CD4-positive, alpha-beta T cell (primary cell): ENCODE data around the gene FITM2. TPM values are rescaled to one million over a fixed set of nuclear protein-coding genes. Genes with fewer than 3 reads are reported as not detected.

Experiments
- ATAC-seq: fragments of 200-7000 bp; cut with Tn5 transposase; one replicate; pipeline ENCODE4 v1.10.0; 2022; ENCODE audit warnings: mild to moderate bottlenecking; ENCODE audit not compliant: poor library complexity
- CTCF ChIA-PET: fragments of 350-600 bp; sonication (Branson Sonifier 250); formaldehyde crosslinking; loops from one replicate; lab custom pipeline; 2021; ENCODE audit warnings: antibody characterized with exemption, inconsistent platforms; lab: Charles Lee
- POLR2A ChIA-PET: fragments of 350-600 bp; sonication (Branson Sonifier 250); formaldehyde crosslinking; loops from one replicate; lab custom pipeline; 2021; ENCODE audit warnings: antibody characterized with exemption, inconsistent platforms; lab: Charles Lee
- DNase-seq, 14 experiments: peaks; one replicate each; pipeline ENCODE4 v3.0.0-alpha.2; 2013 to 2020; ENCODE audit warnings: mixed read lengths in 2 of 14
- H3K27ac ChIP-seq, 2 donors: one replicate each; pipeline versions ENCODE4 v1.5.1 to v1.7.0; 2013; ENCODE audit warnings: low read length in 2 of 2, low read depth in 1 of 2, mild to moderate bottlenecking in 1 of 2
- H3K27me3 ChIP-seq, 2 experiments: 1 replicate in 1 of 2; 2 replicates in 1 of 2; pipeline versions ENCODE4 v1.6.1 to v1.7.0; 2013; ENCODE audit warnings: low read length in 2 of 2, control low read depth in 1 of 2, mild to moderate bottlenecking in 1 of 2, moderate library complexity in 1 of 2; ENCODE audit not compliant: insufficient read depth in 2 of 2, control insufficient read depth in 1 of 2
- H3K36me3 ChIP-seq: one replicate; pipeline ENCODE4 v1.6.1; 2013; ENCODE audit warnings: low read length, control low read depth; ENCODE audit not compliant: insufficient read depth
- H3K4me1 ChIP-seq: one replicate; pipeline ENCODE4 v1.6.1; 2013; ENCODE audit warnings: low read length, control low read depth; ENCODE audit not compliant: insufficient read depth
- H3K4me3 ChIP-seq: one replicate; pipeline ENCODE4 v1.5.1; 2013; ENCODE audit warnings: mild to moderate bottlenecking, low read length, moderate library complexity
- H3K9me3 ChIP-seq, 2 experiments: 1 replicate in 1 of 2; 2 replicates in 1 of 2; pipeline versions ENCODE4 v1.6.1 to v1.7.0; 2013; ENCODE audit warnings: low read length in 2 of 2, mild to moderate bottlenecking in 2 of 2, control low read depth in 1 of 2, moderate library complexity in 1 of 2; ENCODE audit not compliant: control insufficient read depth in 1 of 2, insufficient read depth in 1 of 2
- H3K27ac Mint-ChIP-seq: one replicate; pipeline ENCODE4 v1.8.0; 2020; ENCODE audit warnings: mixed read lengths
- H3K27me3 Mint-ChIP-seq: one replicate; pipeline ENCODE4 v1.8.0; 2021; ENCODE audit warnings: mixed read lengths
- H3K36me3 Mint-ChIP-seq: one replicate; pipeline ENCODE4 v1.8.0; 2021; ENCODE audit warnings: low read depth, mixed read lengths
- H3K4me1 Mint-ChIP-seq: one replicate; pipeline ENCODE4 v1.8.0; 2021; ENCODE audit warnings: low read depth, mixed read lengths
- H3K4me3 Mint-ChIP-seq: one replicate; pipeline ENCODE4 v1.8.0; 2020; ENCODE audit warnings: mild to moderate bottlenecking, mixed read lengths
- H3K9me3 Mint-ChIP-seq: one replicate; pipeline ENCODE4 v1.8.0; 2020; ENCODE audit warnings: mixed read lengths
- intact Hi-C, 2 experiments: fragments of 100-400 bp; cut with DNase I in 1 of 2; cut with micrococcal nuclease in 1 of 2; formaldehyde crosslinking; loops; one replicate each; pipeline versions ENCODE4 v1.15.1 to v1.9.0; 2023 to 2025; cut with DNase I, micrococcal nuclease
- total RNA-seq, 174 experiments: library from RNA in 2 of 174; stranded (reverse) in 2 of 174; gene quantifications; one replicate each; pipeline ENCODE4 v1.2.3 and lab custom pipeline; 2021 to 2026
- TF ChIP-seq, protein P1 (sequence below): fragments of 200-600 bp; IDR thresholded peaks from one replicate; pipeline ENCODE4 v1.8.0; 2022; ENCODE audit warnings: antibody characterized with exemption, mild to moderate bottlenecking

The FITM2 gene
- total RNA-seq, 2 experiments from 2014 or later = 3.2 to 3.4 TPM

DNA sequence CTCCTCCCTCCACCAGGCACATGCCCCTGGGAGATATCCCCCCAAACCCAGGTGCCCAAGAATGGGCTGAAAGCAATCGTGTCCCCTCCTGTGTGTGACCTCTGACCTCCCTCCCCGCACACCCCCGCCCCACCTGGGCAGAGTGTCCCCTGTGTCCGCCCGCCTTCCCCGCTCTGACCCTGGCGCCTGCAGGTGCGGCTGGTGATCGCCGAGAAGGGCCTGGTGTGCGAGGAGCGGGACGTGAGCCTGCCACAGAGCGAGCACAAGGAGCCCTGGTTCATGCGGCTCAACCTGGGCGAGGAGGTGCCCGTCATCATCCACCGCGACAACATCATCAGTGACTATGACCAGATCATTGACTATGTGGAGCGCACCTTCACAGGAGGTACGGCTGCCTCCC lies 54.0 kb downstream of the FITM2 start:
- Mint-ChIP-seq H3K27me3 (peaks cover 5% of the 10 kb centered on the region), H3K9me3 (no peaks in the 10 kb centered on the region), H3K36me3 (no peaks in the 10 kb centered on the region), H3K27ac (no peak overlapping the region), H3K4me3 (no peak overlapping the region), H3K4me1 (no peaks in the 10 kb centered on the region)
- intact Hi-C loops = no loop called here
- DNase-seq = no peak
- no peaks in the 10 kb centered on the region for H3K36me3 ChIP-seq
- TF ChIP-seq, protein P1, sequence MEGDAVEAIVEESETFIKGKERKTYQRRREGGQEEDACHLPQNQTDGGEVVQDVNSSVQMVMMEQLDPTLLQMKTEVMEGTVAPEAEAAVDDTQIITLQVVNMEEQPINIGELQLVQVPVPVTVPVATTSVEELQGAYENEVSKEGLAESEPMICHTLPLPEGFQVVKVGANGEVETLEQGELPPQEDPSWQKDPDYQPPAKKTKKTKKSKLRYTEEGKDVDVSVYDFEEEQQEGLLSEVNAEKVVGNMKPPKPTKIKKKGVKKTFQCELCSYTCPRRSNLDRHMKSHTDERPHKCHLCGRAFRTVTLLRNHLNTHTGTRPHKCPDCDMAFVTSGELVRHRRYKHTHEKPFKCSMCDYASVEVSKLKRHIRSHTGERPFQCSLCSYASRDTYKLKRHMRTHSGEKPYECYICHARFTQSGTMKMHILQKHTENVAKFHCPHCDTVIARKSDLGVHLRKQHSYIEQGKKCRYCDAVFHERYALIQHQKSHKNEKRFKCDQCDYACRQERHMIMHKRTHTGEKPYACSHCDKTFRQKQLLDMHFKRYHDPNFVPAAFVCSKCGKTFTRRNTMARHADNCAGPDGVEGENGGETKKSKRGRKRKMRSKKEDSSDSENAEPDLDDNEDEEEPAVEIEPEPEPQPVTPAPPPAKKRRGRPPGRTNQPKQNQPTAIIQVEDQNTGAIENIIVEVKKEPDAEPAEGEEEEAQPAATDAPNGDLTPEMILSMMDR = no peak
- no peaks in the 10 kb centered on the region for H3K9me3 ChIP-seq
- H3K4me3 ChIP-seq = no peak overlapping the region
- ATAC-seq = no peak
- ChIA-PET CTCF (no interaction called here), POLR2A (no interaction called here)
- no peak overlapping the region for H3K27ac ChIP-seq
- no peaks in the 10 kb centered on the region for H3K27me3 ChIP-seq
- no peaks in the 10 kb centered on the region for H3K4me1 ChIP-seq

- TF ChIP-seq, protein P1 = no peak
- Mint-ChIP-seq H3K27me3 (peaks cover 8% of the 10 kb centered on the region), H3K4me1 (no peaks in the 10 kb centered on the region), H3K4me3 (no peak overlapping the region), H3K27ac (no peak overlapping the region), H3K36me3 (no peaks in the 10 kb centered on the region), H3K9me3 (no peaks in the 10 kb centered on the region)
- H3K36me3 ChIP-seq = no peaks in the 10 kb centered on the region
- H3K9me3 ChIP-seq = no peaks in the 10 kb centered on the region
- ChIA-PET POLR2A (no interaction called here), CTCF (no interaction called here)
- H3K4me3 ChIP-seq = no peak overlapping the region
- intact Hi-C loops = no loop called here
- no peaks in the 10 kb centered on the region for H3K4me1 ChIP-seq
- peaks cover 0 to 2% of the 10 kb centered on the region in 2 experiments for H3K27me3 ChIP-seq
- ATAC-seq (no peak), DNase-seq (no peak)
- H3K27ac ChIP-seq = no peak overlapping the region
Measured at GRCh38 chr20:44255942-44256341, 55.1 kb downstream of the FITM2 start.

DNA sequence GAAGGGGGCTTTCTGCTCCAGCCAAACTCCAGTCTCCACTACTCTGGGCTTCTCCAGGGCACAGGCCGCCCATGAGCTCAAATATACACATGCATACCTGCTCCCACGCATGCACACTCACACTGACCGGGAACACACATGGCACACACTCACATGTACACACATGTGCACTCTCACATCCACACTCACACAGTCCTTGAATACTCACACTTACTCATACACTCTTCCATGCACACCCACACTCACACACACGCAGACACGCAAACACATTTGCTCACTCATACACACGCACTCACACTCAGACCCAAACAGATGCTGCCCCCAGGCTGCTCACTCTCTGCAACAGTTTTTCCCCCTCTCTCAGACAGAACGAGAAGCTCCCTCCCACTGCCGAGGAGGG lies 56.9 kb downstream of the FITM2 start:
- Mint-ChIP-seq H3K27me3 (peaks cover 24% of the 10 kb centered on the region), H3K27ac (no peak overlapping the region), H3K9me3 (no peaks in the 10 kb centered on the region), H3K4me3 (no peak overlapping the region), H3K36me3 (no peaks in the 10 kb centered on the region), H3K4me1 (no peaks in the 10 kb centered on the region)
- Histone ChIP-seq H3K27me3 (peaks cover 0 to 8% of the 10 kb centered on the region in 2 experiments), H3K4me1 (no peaks in the 10 kb centered on the region), H3K27ac (no peak overlapping the region), H3K36me3 (no peaks in the 10 kb centered on the region), H3K4me3 (no peak overlapping the region), H3K9me3 (no peaks in the 10 kb centered on the region)
- POLR2A ChIA-PET = no interaction called here
- DNase-seq (no peak), ATAC-seq (no peak)
- intact Hi-C loops = no loop called here
- TF ChIP-seq, protein P1 = no peak
- CTCF ChIA-PET = no interaction called here
